GM12891 (cell line): ENCODE data around the gene MVB12A.

Source experiments
- DNase-seq: peaks from one replicate; pipeline ENCODE4 v3.0.0; 2011; ENCODE audit warnings: low spot score; ENCODE audit not compliant: insufficient read length
- FAIRE-seq: peaks from 2 replicates; lab custom pipeline; 2011; peaks lifted over from hg19 to GRCh38; lab: Jason Lieb, UNC
- PAX5 ChIP-seq: IDR thresholded peaks from 2 replicates; pipeline ENCODE4 v1.6.1; 2011; ENCODE audit warnings: low read length, moderate library complexity, mild to moderate bottlenecking; ENCODE audit not compliant: insufficient read depth, severe bottlenecking
- POLR2A ChIP-seq: IDR thresholded peaks from 2 replicates; pipeline ENCODE4 v1.6.1; 2011; ENCODE audit warnings: low read depth, low read length, control low read depth
- POLR2AphosphoS5 ChIP-seq: IDR thresholded peaks from 2 replicates; pipeline ENCODE4 v1.6.1; 2011; ENCODE audit warnings: low read depth, low read length, control low read depth
- POU2F2 ChIP-seq: IDR thresholded peaks from 2 replicates; pipeline ENCODE4 v1.6.1; 2011; ENCODE audit warnings: low read depth, mild to moderate bottlenecking, control low read depth, low read length, moderate library complexity
- SPI1 ChIP-seq: IDR thresholded peaks from 2 replicates; pipeline ENCODE4 v1.6.1; 2011; ENCODE audit warnings: low read depth, low read length, control low read depth
- TAF1 ChIP-seq: IDR thresholded peaks from 2 replicates; pipeline ENCODE4 v1.6.1; 2011; ENCODE audit warnings: low read depth, low read length, control low read depth

MVB12A gene

GRCh38 chr19:17436874-17437267 is 17.0 kb downstream of the MVB12A start:
- DNase-seq: no peak
- no peak for TF ChIP-seq POLR2AphosphoS5
- no peak for FAIRE-seq

DNA sequence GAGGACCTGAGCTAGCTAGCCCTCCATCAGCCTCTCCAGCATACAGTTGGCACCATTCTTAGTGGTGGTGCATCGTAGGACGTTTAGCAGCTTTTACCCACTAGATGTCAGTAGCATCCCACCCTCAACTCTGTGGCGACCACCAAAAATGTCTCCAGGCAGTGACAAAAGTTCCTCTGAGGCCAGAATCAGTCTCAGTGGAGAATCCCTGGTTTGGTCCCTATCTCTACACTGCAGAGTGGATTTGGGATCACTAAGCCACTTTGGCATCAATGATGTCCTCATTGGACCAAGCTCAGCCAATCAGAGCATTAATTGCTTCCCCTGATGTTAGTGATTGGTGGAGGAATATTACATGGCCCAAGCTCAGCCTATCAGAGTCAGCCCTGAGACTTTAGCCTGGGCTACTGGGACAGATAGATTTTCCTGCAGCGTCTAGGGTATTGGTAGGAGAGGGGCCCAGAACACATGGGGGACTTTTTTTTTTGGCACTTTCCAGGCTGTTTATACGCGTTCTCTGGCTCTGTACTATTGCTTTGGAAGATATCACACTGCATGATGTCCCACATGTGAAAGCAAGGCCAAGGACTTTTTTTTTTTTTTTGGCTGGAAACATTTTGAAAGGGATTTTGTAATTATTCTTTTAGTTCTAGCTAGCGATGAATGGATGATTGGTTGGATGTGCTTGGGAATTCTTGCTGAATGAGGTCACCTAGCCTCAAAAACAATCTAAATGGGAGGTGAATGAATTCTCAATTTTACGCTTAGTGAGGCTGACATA is 21.6 kb downstream of the MVB12A start:
- DNase-seq (no peak), FAIRE-seq (peak; percentile 85)
- TF ChIP-seq PAX5 (no peak), TAF1 (no peak), POLR2A (no peak)

DNA sequence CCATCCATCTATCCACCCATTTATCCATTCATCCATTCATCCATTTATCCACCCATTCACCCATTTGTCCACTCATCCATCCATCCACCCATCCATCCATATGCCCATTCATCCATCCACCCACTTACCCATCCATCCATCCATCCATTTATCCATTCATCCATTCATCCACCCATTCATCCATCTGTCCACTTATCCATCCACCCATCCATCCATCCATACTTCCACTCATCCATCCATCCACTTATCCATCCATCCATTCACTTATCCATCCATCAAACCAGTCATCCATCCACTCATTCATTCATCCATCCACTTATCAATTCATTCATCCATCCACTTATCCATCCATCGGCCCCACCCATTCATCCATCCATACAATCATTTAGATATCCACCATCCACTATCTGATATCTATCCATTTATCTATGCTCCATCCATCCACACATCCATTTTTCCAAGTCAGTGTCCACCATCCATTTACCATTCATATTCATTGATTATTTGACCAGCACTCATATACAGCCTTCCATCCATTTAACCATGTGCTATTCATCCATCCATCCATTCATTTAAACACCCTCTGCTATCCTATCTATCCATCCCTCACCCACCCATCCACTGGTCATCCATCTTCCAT is 25.8 kb downstream of the MVB12A start:
- TF ChIP-seq SPI1: no peak
- no peak for DNase-seq
- FAIRE-seq: no peak

DNA sequence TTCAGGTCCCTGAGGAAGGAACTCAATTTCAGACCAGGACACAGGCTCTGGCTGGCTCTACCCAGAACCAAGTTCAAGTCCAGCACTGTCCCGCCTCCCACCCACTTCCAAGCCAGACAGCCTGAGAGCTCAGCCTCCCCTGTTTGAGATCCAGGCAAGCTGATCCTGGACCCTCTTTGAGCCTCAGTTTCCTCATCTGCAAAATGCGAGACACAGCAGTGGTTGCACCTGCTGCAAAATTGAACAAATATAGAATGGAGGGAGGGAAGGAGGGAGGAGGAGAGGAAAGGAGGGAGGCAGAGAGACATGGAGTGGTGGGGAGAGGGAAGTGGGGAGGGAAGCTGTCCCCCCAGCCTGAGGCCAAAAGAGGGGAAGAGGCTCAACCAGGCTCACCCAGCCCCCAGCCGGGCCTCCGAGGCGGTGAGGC is 27.9 kb downstream of the MVB12A start:
- no peak for DNase-seq
- no peak for FAIRE-seq
- TF ChIP-seq POLR2AphosphoS5: no peak
- no peak for TF ChIP-seq PAX5
- no peak for TF ChIP-seq POU2F2
- no peak for TF ChIP-seq TAF1
- no peak for TF ChIP-seq SPI1
- no peak for TF ChIP-seq POLR2A

GRCh38 chr19:17448131-17448967 is 28.5 kb downstream of the MVB12A start, which contains the start of gene TMEM221:
Gene TMEM221, minus strand, starts transcription at chr19:17448668. Its CDS starts 206 bp downstream, at chr19:17448462.
- FAIRE-seq: no peak
- TF ChIP-seq SPI1 (no peak), POLR2AphosphoS5 (no peak), PAX5 (no peak), POU2F2 (no peak), POLR2A (no peak), TAF1 (no peak)
- DNase-seq: peak; percentile 47

DNA sequence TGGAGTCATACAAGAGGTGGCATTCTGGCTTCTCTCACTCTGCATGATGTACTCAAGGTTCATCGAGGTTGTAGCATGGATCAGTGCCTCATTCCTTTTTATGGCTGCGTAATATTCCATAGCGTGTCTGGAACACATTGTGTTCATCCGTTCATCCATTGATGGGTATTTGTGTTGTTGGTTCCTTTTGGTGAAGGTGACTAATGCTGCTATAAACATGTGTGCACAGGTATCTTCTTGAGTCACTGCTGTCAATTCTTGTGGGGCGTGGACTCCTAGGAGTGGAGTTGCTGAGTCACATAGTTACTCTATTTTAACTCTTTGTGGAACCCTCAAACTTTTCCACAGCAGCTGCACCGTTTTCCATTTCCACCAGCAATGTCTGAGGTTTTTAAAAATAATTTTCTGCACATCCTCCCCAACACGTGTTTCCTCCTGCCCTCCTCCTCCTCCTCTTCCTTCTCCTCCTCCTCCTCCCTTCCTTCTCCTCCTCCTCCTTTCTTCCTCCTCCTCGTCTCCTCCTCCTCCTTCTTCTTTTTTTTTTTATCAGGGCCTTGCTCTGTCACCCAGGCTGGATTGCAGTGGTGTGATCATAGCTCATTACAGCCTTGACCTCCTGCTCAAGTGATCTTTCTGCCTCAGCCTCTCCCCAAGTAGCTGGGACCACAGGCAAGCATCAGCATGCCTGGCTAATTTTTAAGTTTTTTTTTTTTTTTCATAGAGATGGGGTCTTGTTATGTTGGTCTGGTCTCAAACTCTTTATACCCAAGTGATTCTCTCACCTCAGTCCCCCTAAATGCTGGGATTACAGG is 30.6 kb downstream of the MVB12A start:
- TF ChIP-seq POLR2AphosphoS5: no peak
- TF ChIP-seq TAF1: no peak
- TF ChIP-seq PAX5: no peak
- TF ChIP-seq POU2F2: no peak
- TF ChIP-seq POLR2A: no peak
- TF ChIP-seq SPI1: no peak
- no peak for DNase-seq
- FAIRE-seq: peak; percentile 95

- DNase-seq: no peak
- TF ChIP-seq TAF1: no peak
- no peak for TF ChIP-seq PAX5
- no peak for TF ChIP-seq POLR2A
- TF ChIP-seq POLR2AphosphoS5: no peak
- no peak for TF ChIP-seq SPI1
- no peak for TF ChIP-seq POU2F2
- no peak for FAIRE-seq
Observed at GRCh38 chr19:17451820-17452219, 32.0 kb downstream of the MVB12A start.

DNA sequence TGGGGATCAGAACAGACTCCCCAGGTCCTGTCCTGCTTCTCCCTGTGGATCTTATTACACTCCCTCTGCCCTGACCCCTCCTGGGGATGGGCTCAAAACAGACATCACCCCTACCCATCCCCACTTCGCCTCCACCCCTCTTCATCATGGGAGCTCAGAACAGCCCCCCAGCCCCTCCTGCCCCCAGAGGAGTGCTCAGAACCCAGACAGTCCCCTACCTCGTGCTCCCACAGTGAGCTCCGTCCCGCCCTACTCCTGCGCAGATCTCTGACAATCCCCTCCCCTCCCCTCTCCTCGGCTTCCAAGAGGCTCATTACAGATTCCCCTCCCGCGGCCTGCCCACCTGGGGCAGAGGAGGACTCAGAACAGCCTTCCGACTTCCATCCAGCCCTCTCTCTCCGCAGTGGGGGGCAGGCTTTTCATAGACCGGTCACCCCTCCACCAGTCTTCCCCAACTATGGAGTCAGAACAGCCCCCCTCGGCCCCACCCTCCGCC is 34.8 kb downstream of the MVB12A start:
- FAIRE-seq: no peak
- no peak for TF ChIP-seq SPI1
- no peak for TF ChIP-seq POLR2A
- no peak for TF ChIP-seq POU2F2
- no peak for TF ChIP-seq POLR2AphosphoS5
- TF ChIP-seq PAX5: no peak
- TF ChIP-seq TAF1: no peak
- no peak for DNase-seq

DNA sequence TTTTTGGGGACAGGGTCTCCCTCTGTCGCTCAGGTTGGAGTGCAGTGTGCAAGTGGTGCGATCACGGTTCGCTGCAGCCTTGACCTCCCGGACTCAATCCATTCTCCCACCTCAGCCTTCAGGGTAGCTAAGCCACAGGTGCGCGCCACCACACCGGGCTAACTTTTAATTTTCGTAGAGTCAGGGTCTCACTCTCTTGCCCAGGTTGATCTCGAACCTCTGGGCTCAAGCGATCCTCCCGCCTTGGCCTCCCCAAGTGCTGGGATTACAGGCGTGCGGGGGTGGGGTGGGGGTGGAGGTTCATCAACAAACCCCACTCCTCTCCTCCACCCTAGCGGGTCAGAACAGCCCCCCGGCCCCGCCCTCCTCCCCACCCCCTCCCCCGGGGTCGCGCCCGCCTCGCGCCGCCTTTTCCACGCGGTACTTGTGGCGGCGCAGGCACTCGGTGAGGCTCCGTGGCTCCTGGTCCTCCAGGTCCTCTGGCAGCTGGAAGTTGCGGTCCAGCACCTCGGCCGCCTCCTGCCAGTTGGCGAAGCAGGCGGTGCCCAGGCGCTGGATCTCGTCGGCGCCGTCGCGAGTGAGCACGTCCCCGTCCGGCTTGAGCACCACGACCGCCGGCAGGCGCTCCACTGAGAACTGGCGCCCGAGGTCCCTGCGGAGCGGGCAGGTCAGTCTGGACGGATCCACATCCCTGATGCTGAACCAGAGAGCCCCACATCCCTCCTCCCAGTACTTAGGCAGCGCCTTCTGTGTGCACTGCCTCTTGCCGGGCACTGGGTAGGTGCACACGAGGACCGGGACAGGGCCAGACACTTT is 35.7 kb downstream of the MVB12A start:
- no peak for FAIRE-seq

More for the DNA sequence above, 35.7 kb downstream of the MVB12A start:
- TF ChIP-seq PAX5 (no peak), SPI1 (no peak), POLR2AphosphoS5 (no peak), TAF1 (no peak), POLR2A (no peak)
- no peak for DNase-seq
